K562 (cell line): ENCODE results near the gene CADPS2. TPM values are rescaled to one million over a fixed set of nuclear protein-coding genes. Genes with fewer than 3 reads are reported as not detected.

ENCODE experiments used
- ATAC-seq: fragments of 200-7000 bp; cut with Tn5 transposase; 3 replicates; pipeline ENCODE4 v1.9.1; 2020; ENCODE audit warnings: moderate library complexity
- BruUV-seq: library from RNA; stranded (reverse); fragments of 400-500 nt; replicated peaks from 2 replicates; lab custom pipeline; 2021; lab: Mats Ljungman, UMichigan
- CTCF ChIA-PET: fragments of 300-600 bp; formaldehyde crosslinking; extraction: SDS; loops from one replicate; lab custom pipeline; 2021; ENCODE audit warnings: low intra/inter-chr PET ratio; lab: Yijun Ruan, JAX
- POLR2A ChIA-PET: fragments of 300-600, 350-650 bp; sonication (Branson Sonifier 250); formaldehyde crosslinking; extraction: SDS; loops from one replicate; lab custom pipeline; 2021; ENCODE audit warnings: antibody characterized with exemption, inconsistent platforms; lab: Yijun Ruan, JAX
- DNase-seq, 4 experiments: peaks; one replicate each; pipeline versions ENCODE4 v3.0.0 to v3.0.0-alpha.2; 2011 to 2018; ENCODE audit warnings: low spot score in 3 of 4, mixed read lengths in 3 of 4; ENCODE audit errors: extremely low read depth in 1 of 4
- FAIRE-seq: peaks from 2 replicates; lab custom pipeline; 2011; peaks lifted over from hg19 to GRCh38; lab: Jason Lieb, UNC
- H2AFZ ChIP-seq: 2 replicates; pipeline ENCODE4 v1.6.0; 2011; ENCODE audit warnings: low read depth, low read length, control low read depth, inconsistent platforms
- H3K27ac ChIP-seq: fragments of 200-600 bp; 3 replicates; pipeline ENCODE4 v1.8.0; 2011; ENCODE audit warnings: low read depth, mild to moderate bottlenecking, control low read depth, inconsistent platforms, low read length, moderate library complexity, mixed read lengths; ENCODE audit errors: extremely low read depth
- H3K27me3 ChIP-seq, 2 experiments: fragments of 300-600 bp in 1 of 2; 2 replicates in 1 of 2; 3 replicates in 1 of 2; pipeline versions ENCODE4 v1.6.0 to v1.8.0; 2011; ENCODE audit warnings: inconsistent platforms in 2 of 2, low read length in 2 of 2, mild to moderate bottlenecking in 1 of 2, mixed read lengths in 1 of 2, moderate library complexity in 1 of 2; ENCODE audit not compliant: control insufficient read depth in 2 of 2, insufficient read depth in 2 of 2
- H3K36me3 ChIP-seq: fragments of 300-600 bp; 3 replicates; pipeline ENCODE4 v1.8.0; 2011; ENCODE audit warnings: mild to moderate bottlenecking, low read length, inconsistent platforms; ENCODE audit not compliant: control insufficient read depth, insufficient read depth
- H3K4me1 ChIP-seq, 2 experiments: fragments of 200-600 bp in 1 of 2; replicated peaks in 1 of 2; 2 replicates in 1 of 2; 3 replicates in 1 of 2; pipeline versions ENCODE4 v1.5.1 to v1.8.0; 2011; ENCODE audit warnings: inconsistent platforms in 2 of 2, low read length in 2 of 2, mild to moderate bottlenecking in 1 of 2, mixed read lengths in 1 of 2, moderate library complexity in 1 of 2; ENCODE audit not compliant: control insufficient read depth in 2 of 2, insufficient read depth in 2 of 2
- H3K4me2 ChIP-seq: 2 replicates; pipeline ENCODE4 v1.6.1; 2011; ENCODE audit warnings: low read length, control low read depth, inconsistent platforms, mixed read lengths; ENCODE audit not compliant: insufficient read depth
- H3K4me3 ChIP-seq: fragments of 200-600 bp; sonication (generic), shearing (Covaris generic); 2 replicates; pipeline ENCODE4 v1.5.1; 2016; ENCODE audit warnings: control low read depth, inconsistent platforms
- H3K79me2 ChIP-seq: fragments of 200-600 bp; 3 replicates; pipeline ENCODE4 v1.8.0; 2011; ENCODE audit warnings: low read length, inconsistent platforms; ENCODE audit not compliant: control insufficient read depth, insufficient read depth
- H3K9ac ChIP-seq, 2 experiments: 2 replicates each; pipeline versions ENCODE4 v1.6.0 to v1.6.1; 2011; ENCODE audit warnings: low read depth in 2 of 2, low read length in 2 of 2, control low read depth in 1 of 2, inconsistent platforms in 1 of 2, mild to moderate bottlenecking in 1 of 2, mixed read lengths in 1 of 2; ENCODE audit not compliant: insufficient read depth in 1 of 2
- H3K9me1 ChIP-seq: one replicate; pipeline ENCODE4 v1.6.0; 2011; ENCODE audit warnings: inconsistent platforms, mild to moderate bottlenecking, low read length, moderate library complexity; ENCODE audit not compliant: control insufficient read depth, insufficient read depth
- H3K9me3 ChIP-seq: replicated peaks from 2 replicates; pipeline ENCODE4 v1.5.1; 2011; ENCODE audit warnings: low read depth, low read length, inconsistent platforms; ENCODE audit not compliant: control insufficient read depth, insufficient read depth
- H4K20me1 ChIP-seq: replicated peaks from 2 replicates; pipeline ENCODE4 v1.6.1; 2011; ENCODE audit warnings: low read length, inconsistent platforms, mixed read lengths; ENCODE audit not compliant: control insufficient read depth, insufficient read depth
- BMI1 ChIP-seq: fragments of 150-350 bp; IDR thresholded peaks from 2 replicates; pipeline ENCODE4 v1.6.1; 2014; ENCODE audit warnings: low read length
- BRD9 ChIP-seq: fragments of 450-650 bp; IDR thresholded peaks from 2 replicates; pipeline ENCODE4 v1.6.1; 2018; ENCODE audit warnings: low read depth; ENCODE audit not compliant: partially characterized antibody
- CBFA2T3 ChIP-seq: fragments of 450-650 bp; IDR thresholded peaks from 2 replicates; pipeline ENCODE4 v1.6.1; 2017
- CHD2 ChIP-seq: IDR thresholded peaks from 2 replicates; pipeline ENCODE4 v1.6.1; 2011; ENCODE audit warnings: low read depth, low read length
- CSDE1 ChIP-seq, 2 experiments: fragments of 450-650 bp; IDR thresholded peaks; 2 replicates each; pipeline ENCODE4 v1.6.1; 2016; ENCODE audit warnings: mild to moderate bottlenecking in 1 of 2
- KDM1A ChIP-seq, 2 experiments: fragments of 450-650 bp; IDR thresholded peaks; 2 replicates each; pipeline ENCODE4 v1.6.1; 2016; ENCODE audit warnings: mild to moderate bottlenecking in 2 of 2
- NRF1 ChIP-seq, 2 experiments: fragments of 450-650 bp; IDR thresholded peaks in 1 of 2; conservative IDR thresholded peaks in 1 of 2; 2 replicates each; pipeline ENCODE4 v1.6.1; 2014; ENCODE audit warnings: mild to moderate bottlenecking in 2 of 2
- RCOR1 ChIP-seq, 2 experiments: IDR thresholded peaks; 2 replicates each; pipeline ENCODE4 v1.6.1; 2012; ENCODE audit warnings: low read depth in 2 of 2, low read length in 2 of 2, borderline replicate concordance in 1 of 2, improper control_type of control experiment in 1 of 2
- SAFB ChIP-seq: fragments of 200-400 bp; formaldehyde crosslinking; IDR thresholded peaks from 2 replicates; pipeline ENCODE4 v1.6.1; 2017; ENCODE audit warnings: low read depth, low read length, borderline replicate concordance
- ZNF3 ChIP-seq: fragments of 250-450 bp; sonication (Bioruptor Pico); IDR thresholded peaks from 2 replicates; pipeline ENCODE4 v1.5.0; 2021; ENCODE audit warnings: mild to moderate bottlenecking, moderate library complexity
- ZNF41 ChIP-seq: fragments of 250-450 bp; sonication (Bioruptor Pico); conservative IDR thresholded peaks from 2 replicates; pipeline ENCODE4 v1.4.0; 2020; ENCODE audit warnings: mild to moderate bottlenecking
- ZNF561 ChIP-seq: fragments of 450-650 bp; formaldehyde crosslinking; conservative IDR thresholded peaks from 2 replicates; pipeline ENCODE4 v1.4.0; 2020; ENCODE audit warnings: mild to moderate bottlenecking, moderate library complexity
- ZNF695 ChIP-seq: fragments of 450-650 bp; formaldehyde crosslinking; IDR thresholded peaks from 2 replicates; pipeline ENCODE4 v1.4.0; 2020; ENCODE audit warnings: mild to moderate bottlenecking, moderate library complexity
- ZNF778 ChIP-seq: fragments of 450-650 bp; formaldehyde crosslinking; IDR thresholded peaks from 2 replicates; pipeline ENCODE4 v1.4.0; 2020; ENCODE audit warnings: mild to moderate bottlenecking, moderate library complexity
- WGBS: fragments of 100-300 bp; shearing (Covaris generic); methylation state at CpG from one replicate; pipeline ENCODE4 v1.1.6; 2016; ENCODE audit warnings: low coverage, mixed read lengths; ENCODE audit not compliant: insufficient coverage; ENCODE audit errors: missing lambda C conversion rate; 5-methylcytosine and 5-hydroxymethylcytosine counted together
- in situ Hi-C: fragments of 300-500 bp; cut with MboI; formaldehyde crosslinking; loops from 4 replicates; pipeline ENCODE4 v1.15.0; 2018; ENCODE audit warnings: inconsistent platforms, mixed read lengths
- intact Hi-C: fragments of 100-400 bp; cut with micrococcal nuclease; formaldehyde crosslinking; loops from 2 replicates; pipeline ENCODE4 v1.14.2; 2022
- polyA plus RNA-seq, 8 experiments: library from polyadenylated mRNA; depleted of rRNA in 4 of 8; stranded (reverse) in 5 of 8; unstranded in 3 of 8; fragments of >200 nt; fragmentation: Nextera tagmentation in 2 of 8; fragmentation: Illumina TruSeq in 1 of 8; extraction: Ambion mirVana in 2 of 8; extraction: Trizol in 1 of 8; gene quantifications; 2 replicates each; pipeline versions ENCODE4 v1.2.1 to v1.2.3, GENCODE V29; 2011 to 2014; ENCODE audit warnings: inconsistent platforms in 1 of 8, missing spikeins in 1 of 8
- total RNA-seq, 7 experiments: library from RNA; depleted of rRNA in 6 of 7; stranded (reverse); fragments of >200 nt in 6 of 7; fragmentation: Illumina TruSeq in 2 of 7; extraction: Trizol in 2 of 7; gene quantifications; 2 replicates each; pipeline versions ENCODE4 v1.2.1 to v1.2.3, GENCODE V29; 2011 to 2021; ENCODE audit warnings: low replicate concordance in 1 of 7
- TF ChIP-seq, protein P1 (sequence below): fragments of 450-650 bp; IDR thresholded peaks from 2 replicates; pipeline ENCODE4 v1.6.1; 2016; ENCODE audit warnings: low read depth

The CADPS2 gene
- total and polyA plus RNA-seq, 9 of the 15 experiments (the other 6 are each of a cell fraction or from before 2014, with no cell fraction given), result 0.03 to 0.14 (median 0.04) TPM; not detected in 1

DNA sequence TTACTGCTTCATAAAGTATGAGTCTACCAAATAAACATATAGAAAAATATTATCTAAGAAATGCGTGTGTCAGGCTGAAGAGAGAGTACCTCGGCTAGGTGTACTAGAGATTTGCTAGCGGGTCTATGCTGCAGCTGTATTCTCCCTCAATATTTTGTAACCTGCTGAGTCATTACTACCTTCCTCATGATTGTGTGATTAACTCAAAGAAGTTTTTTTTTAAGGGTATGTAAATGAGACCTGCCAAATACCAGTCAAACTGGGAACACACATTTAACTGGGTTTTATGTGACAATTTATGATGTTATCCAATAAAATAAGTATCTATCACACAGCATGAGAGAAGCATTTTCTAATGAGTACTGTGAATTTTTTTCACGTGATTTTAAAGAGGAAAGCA lies 367.8 kb downstream of the CADPS2 start:
- no peaks in the 10 kb centered on the region for H3K27me3 ChIP-seq
- H3K4me3 ChIP-seq, result no peak overlapping the region
- in situ Hi-C loops, result no loop called here
- no peak overlapping the region for H3K4me2 ChIP-seq
- WGBS, result 3% methylated on average over 4 of the region's 4 CpGs
- no peak overlapping the region for H3K27ac ChIP-seq
- no peaks in the 10 kb centered on the region for H3K4me1 ChIP-seq
- H2AFZ ChIP-seq, result no peak overlapping the region
- no peaks in the 10 kb centered on the region for H3K36me3 ChIP-seq
- no peak for DNase-seq
- no peaks in the 10 kb centered on the region for H3K79me2 ChIP-seq
- no peaks in the 10 kb centered on the region for H3K9me1 ChIP-seq
- ChIA-PET CTCF (no interaction called here), POLR2A (no interaction called here)
- no peaks in the 10 kb centered on the region; the same call in 1 of the 2 replicates for H3K9me3 ChIP-seq
- no TSS peak for BruUV-seq
- no peak for ATAC-seq
- H4K20me1 ChIP-seq, result no peaks in the 10 kb centered on the region
- no peak overlapping the region for H3K9ac ChIP-seq
- no peak for TF ChIP-seq ZNF41 (CRISPR knock-in tag)
- TF ChIP-seq BRD9, result no peak
- no peak for TF ChIP-seq CHD2
- no peak for TF ChIP-seq KDM1A (IDR thresholded peaks at IDR 0.05)
- TF ChIP-seq ZNF561 (CRISPR knock-in tag), result no peak
- TF ChIP-seq NRF1 (conservative IDR thresholded peaks at IDR 0.05 in 1 of 2, IDR thresholded peaks at IDR 0.05 in 1 of 2), result no peak
- TF ChIP-seq RCOR1 (IDR thresholded peaks at IDR 0.05; ENCODE audit: borderline replicate concordance in 1 of 2, low read depth in 2 of 2, low read length in 2 of 2), result no peak
- no peak for TF ChIP-seq SAFB
- TF ChIP-seq, protein P1, sequence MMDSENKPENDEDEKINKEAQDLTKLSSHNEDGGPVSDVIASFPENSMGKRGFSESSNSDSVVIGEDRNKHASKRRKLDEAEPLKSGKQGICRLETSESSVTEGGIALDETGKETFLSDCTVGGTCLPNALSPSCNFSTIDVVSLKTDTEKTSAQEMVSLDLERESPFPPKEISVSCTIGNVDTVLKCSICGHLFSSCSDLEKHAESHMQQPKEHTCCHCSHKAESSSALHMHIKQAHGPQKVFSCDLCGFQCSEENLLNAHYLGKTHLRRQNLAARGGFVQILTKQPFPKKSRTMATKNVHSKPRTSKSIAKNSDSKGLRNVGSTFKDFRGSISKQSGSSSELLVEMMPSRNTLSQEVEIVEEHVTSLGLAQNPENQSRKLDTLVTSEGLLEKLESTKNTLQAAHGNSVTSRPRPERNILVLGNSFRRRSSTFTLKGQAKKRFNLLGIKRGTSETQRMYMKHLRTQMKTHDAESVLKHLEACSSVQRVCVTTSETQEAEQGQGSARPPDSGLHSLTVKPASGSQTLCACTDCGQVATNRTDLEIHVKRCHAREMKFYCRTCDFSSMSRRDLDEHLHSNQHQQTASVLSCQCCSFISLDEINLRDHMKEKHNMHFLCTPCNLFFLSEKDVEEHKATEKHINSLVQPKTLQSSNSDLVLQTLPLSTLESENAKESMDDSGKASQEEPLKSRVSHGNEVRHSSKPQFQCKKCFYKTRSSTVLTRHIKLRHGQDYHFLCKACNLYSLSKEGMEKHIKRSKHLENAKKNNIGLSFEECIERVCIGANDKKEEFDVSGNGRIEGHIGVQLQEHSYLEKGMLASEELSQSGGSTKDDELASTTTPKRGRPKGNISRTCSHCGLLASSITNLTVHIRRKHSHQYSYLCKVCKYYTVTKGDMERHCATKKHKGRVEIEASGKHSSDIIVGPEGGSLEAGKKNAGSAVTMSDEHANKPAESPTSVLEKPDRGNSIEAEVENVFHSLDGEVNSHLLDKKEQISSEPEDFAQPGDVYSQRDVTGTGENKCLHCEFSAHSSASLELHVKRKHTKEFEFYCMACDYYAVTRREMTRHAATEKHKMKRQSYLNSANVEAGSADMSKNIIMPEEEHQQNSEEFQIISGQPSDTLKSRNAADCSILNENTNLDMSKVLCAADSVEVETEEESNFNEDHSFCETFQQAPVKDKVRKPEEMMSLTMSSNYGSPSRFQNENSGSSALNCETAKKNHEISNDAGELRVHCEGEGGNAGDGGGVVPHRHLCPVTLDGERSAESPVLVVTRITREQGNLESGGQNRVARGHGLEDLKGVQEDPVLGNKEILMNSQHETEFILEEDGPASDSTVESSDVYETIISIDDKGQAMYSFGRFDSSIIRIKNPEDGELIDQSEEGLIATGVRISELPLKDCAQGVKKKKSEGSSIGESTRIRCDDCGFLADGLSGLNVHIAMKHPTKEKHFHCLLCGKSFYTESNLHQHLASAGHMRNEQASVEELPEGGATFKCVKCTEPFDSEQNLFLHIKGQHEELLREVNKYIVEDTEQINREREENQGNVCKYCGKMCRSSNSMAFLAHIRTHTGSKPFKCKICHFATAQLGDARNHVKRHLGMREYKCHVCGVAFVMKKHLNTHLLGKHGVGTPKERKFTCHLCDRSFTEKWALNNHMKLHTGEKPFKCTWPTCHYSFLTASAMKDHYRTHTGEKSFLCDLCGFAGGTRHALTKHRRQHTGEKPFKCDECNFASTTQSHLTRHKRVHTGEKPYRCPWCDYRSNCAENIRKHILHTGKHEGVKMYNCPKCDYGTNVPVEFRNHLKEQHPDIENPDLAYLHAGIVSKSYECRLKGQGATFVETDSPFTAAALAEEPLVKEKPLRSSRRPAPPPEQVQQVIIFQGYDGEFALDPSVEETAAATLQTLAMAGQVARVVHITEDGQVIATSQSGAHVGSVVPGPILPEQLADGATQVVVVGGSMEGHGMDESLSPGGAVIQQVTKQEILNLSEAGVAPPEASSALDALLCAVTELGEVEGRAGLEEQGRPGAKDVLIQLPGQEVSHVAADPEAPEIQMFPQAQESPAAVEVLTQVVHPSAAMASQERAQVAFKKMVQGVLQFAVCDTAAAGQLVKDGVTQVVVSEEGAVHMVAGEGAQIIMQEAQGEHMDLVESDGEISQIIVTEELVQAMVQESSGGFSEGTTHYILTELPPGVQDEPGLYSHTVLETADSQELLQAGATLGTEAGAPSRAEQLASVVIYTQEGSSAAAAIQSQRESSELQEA, result no peak
- TF ChIP-seq ZNF778, result no peak
- TF ChIP-seq ZNF3, result no peak
- no peak for TF ChIP-seq ZNF695 (CRISPR knock-in tag)
- no peak for TF ChIP-seq CBFA2T3
- TF ChIP-seq CSDE1 (IDR thresholded peaks at IDR 0.05), result no peak
- TF ChIP-seq BMI1, result no peak
- intact Hi-C loops, result no loop called here
- no peak for FAIRE-seq
